Inferior parietal cortex (tissue), 1 donor: ENCODE measurements around the gene GADD45B.
"Not testable (repeated sequence)": the region's sequence is repeated elsewhere in the genome, so short reads cannot be mapped to it uniquely, and the experiment has no call there.

Experiments
- DNase-seq: peaks from one replicate; pipeline ENCODE4 v3.0.0-alpha.2; 2016; ENCODE audit errors: extremely low spot score

The GADD45B gene

GRCh38 chr19:2514981-2515518 lies 39.1 kb downstream of the GADD45B start:
- DNase-seq = no peak

GRCh38 chr19:2516727-2517126 lies 40.8 kb downstream of the GADD45B start:
- no peak for DNase-seq

- no peak for DNase-seq
Measured at GRCh38 chr19:2517881-2518601, 42.1 kb downstream of the GADD45B start.

- DNase-seq = not testable (repeated sequence)
Measured at GRCh38 chr19:2518856-2519255, 42.9 kb downstream of the GADD45B start.

- no peak for DNase-seq
Measured at GRCh38 chr19:2519482-2519881, 43.6 kb downstream of the GADD45B start.

- peak; percentile 30 for DNase-seq
Measured at GRCh38 chr19:2523630-2524311, 47.8 kb downstream of the GADD45B start.

GRCh38 chr19:2524361-2524839 lies 48.5 kb downstream of the GADD45B start:
- peak; percentile 8 for DNase-seq

GRCh38 chr19:2524840-2525723 lies 49.2 kb downstream of the GADD45B start:
- peak; percentile 22 for DNase-seq

GRCh38 chr19:2527171-2527570 lies 51.2 kb downstream of the GADD45B start:
- no peak for DNase-seq

GRCh38 chr19:2527686-2528085 lies 51.8 kb downstream of the GADD45B start:
- DNase-seq = no peak
